Activated CD8-positive, alpha-beta T cell treated with anti-CD3 and anti-CD28 coated beads, Interleukin-2, amount 10 ng/mL, durations not matched to agents 7 days and 5 days (primary cell): Measurements from ENCODE around the gene PDIA2. TPM values are rescaled to one million over a fixed set of nuclear protein-coding genes. Genes with fewer than 3 reads are reported as not detected.

Source experiments
- ATAC-seq: fragments of 150-1000 bp; cut with Tn5 transposase; one replicate; pipeline ENCODE4 v1.10.0; 2021; ENCODE audit warnings: moderate library complexity
- CTCF ChIA-PET: fragments of 350-600 bp; sonication (Branson Sonifier 250); formaldehyde crosslinking; loops from one replicate; lab custom pipeline; 2021; ENCODE audit warnings: antibody characterized with exemption; lab: Charles Lee
- POLR2A ChIA-PET: fragments of 350-600 bp; sonication (Branson Sonifier 250); formaldehyde crosslinking; loops from one replicate; lab custom pipeline; 2021; ENCODE audit warnings: antibody characterized with exemption; lab: Charles Lee
- DNase-seq: peaks from one replicate; pipeline ENCODE4 v3.0.0-alpha.2; 2020
- H3K27ac Mint-ChIP-seq: one replicate; pipeline ENCODE4 v1.8.0; 2021; ENCODE audit warnings: mild to moderate bottlenecking, mixed read lengths
- H3K27me3 Mint-ChIP-seq: one replicate; pipeline ENCODE4 v1.8.0; 2021; ENCODE audit warnings: low read depth, mixed read lengths
- H3K36me3 Mint-ChIP-seq: one replicate; pipeline ENCODE4 v1.8.0; 2021; ENCODE audit warnings: low read depth, mixed read lengths
- H3K4me1 Mint-ChIP-seq: one replicate; pipeline ENCODE4 v1.8.0; 2021; ENCODE audit warnings: low read depth, mixed read lengths
- H3K4me3 Mint-ChIP-seq: one replicate; pipeline ENCODE4 v1.8.0; 2021; ENCODE audit warnings: mild to moderate bottlenecking, mixed read lengths
- H3K9me3 Mint-ChIP-seq: one replicate; pipeline ENCODE4 v1.8.0; 2022; ENCODE audit warnings: mixed read lengths; ENCODE audit not compliant: insufficient read depth
- total RNA-seq, 2 experiments: library from RNA; stranded (reverse); gene quantifications; one replicate each; pipeline ENCODE4 v1.2.3, GENCODE V29; 2021

Gene PDIA2
- total RNA-seq, 2 experiments from 2014 or later = not detected

- POLR2A ChIA-PET = no interaction called here
- no peaks in the 10 kb centered on the region for H3K27me3 Mint-ChIP-seq
- CTCF ChIA-PET = no interaction called here
- DNase-seq (no peak), ATAC-seq (no peak)
- no peaks in the 10 kb centered on the region for H3K9me3 Mint-ChIP-seq
- peaks cover 13% of the 10 kb centered on the region for H3K36me3 Mint-ChIP-seq
- no peaks in the 10 kb centered on the region for H3K4me1 Mint-ChIP-seq
- H3K27ac Mint-ChIP-seq = no peak overlapping the region
- H3K4me3 Mint-ChIP-seq = no peak overlapping the region
Observed at GRCh38 chr16:293043-293775, 10.2 kb downstream of the PDIA2 start.

GRCh38 chr16:296276-296675 lies 13.3 kb downstream of the PDIA2 start:
- no peak for ATAC-seq

GRCh38 chr16:296806-297510 lies 14.0 kb downstream of the PDIA2 start:
- Mint-ChIP-seq H3K4me1 (no peaks in the 10 kb centered on the region), H3K27me3 (no peaks in the 10 kb centered on the region), H3K27ac (no peak overlapping the region), H3K4me3 (no peak overlapping the region), H3K36me3 (peaks cover 6% of the 10 kb centered on the region), H3K9me3 (no peaks in the 10 kb centered on the region)
- ATAC-seq = no peak
- ChIA-PET CTCF (no interaction called here), POLR2A (no interaction called here)
- no peak for DNase-seq

More at GRCh38 chr16:296276-296675, 13.3 kb downstream of the PDIA2 start:
- ChIA-PET CTCF (no interaction called here), POLR2A (no interaction called here)
- no peaks in the 10 kb centered on the region for H3K27me3 Mint-ChIP-seq
- H3K27ac Mint-ChIP-seq = no peak overlapping the region
- H3K4me1 Mint-ChIP-seq = no peaks in the 10 kb centered on the region
- no peaks in the 10 kb centered on the region for H3K9me3 Mint-ChIP-seq
- no peak overlapping the region for H3K4me3 Mint-ChIP-seq
- DNase-seq = no peak
- peaks cover 8% of the 10 kb centered on the region for H3K36me3 Mint-ChIP-seq

GRCh38 chr16:297832-298231 lies 14.9 kb downstream of the PDIA2 start:
- ChIA-PET POLR2A (no interaction called here), CTCF (no interaction called here)
- DNase-seq (no peak), ATAC-seq (no peak)
- H3K27ac Mint-ChIP-seq = no peak overlapping the region
- H3K9me3 Mint-ChIP-seq = no peaks in the 10 kb centered on the region
- H3K4me1 Mint-ChIP-seq = no peaks in the 10 kb centered on the region
- no peaks in the 10 kb centered on the region for H3K27me3 Mint-ChIP-seq
- H3K36me3 Mint-ChIP-seq = peaks cover 2% of the 10 kb centered on the region
- H3K4me3 Mint-ChIP-seq = no peak overlapping the region

- no peak for DNase-seq
- no peak overlapping the region for H3K27ac Mint-ChIP-seq
- no peak overlapping the region for H3K4me3 Mint-ChIP-seq
- no peaks in the 10 kb centered on the region for H3K4me1 Mint-ChIP-seq
- no peaks in the 10 kb centered on the region for H3K9me3 Mint-ChIP-seq
- no peaks in the 10 kb centered on the region for H3K27me3 Mint-ChIP-seq
- no peak for ATAC-seq
- ChIA-PET POLR2A (no interaction called here), CTCF (no interaction called here)
- peaks cover 6% of the 10 kb centered on the region for H3K36me3 Mint-ChIP-seq
Observed at GRCh38 chr16:301235-301634, 18.3 kb downstream of the PDIA2 start.

- H3K4me1 Mint-ChIP-seq = no peaks in the 10 kb centered on the region
- H3K4me3 Mint-ChIP-seq = no peak overlapping the region
- POLR2A ChIA-PET = no interaction called here
- peaks cover 6% of the 10 kb centered on the region for H3K36me3 Mint-ChIP-seq
- ATAC-seq (no peak), DNase-seq (no peak)
- H3K27ac Mint-ChIP-seq = no peak overlapping the region
- H3K9me3 Mint-ChIP-seq = no peaks in the 10 kb centered on the region
- H3K27me3 Mint-ChIP-seq = no peaks in the 10 kb centered on the region
- CTCF ChIA-PET = no interaction called here
Observed at GRCh38 chr16:301950-302349, 19.0 kb downstream of the PDIA2 start.

- no peak overlapping the region for H3K27ac Mint-ChIP-seq
- POLR2A ChIA-PET = no interaction called here
- CTCF ChIA-PET = no interaction called here
Observed at GRCh38 chr16:303760-304505, 21.0 kb downstream of the PDIA2 start.

GRCh38 chr16:305916-306626 lies 23.1 kb downstream of the PDIA2 start:
- DNase-seq (no peak), ATAC-seq (no peak)
- Mint-ChIP-seq H3K4me1 (peaks cover 18% of the 10 kb centered on the region), H3K4me3 (no peak overlapping the region), H3K9me3 (no peaks in the 10 kb centered on the region), H3K36me3 (peaks cover 12% of the 10 kb centered on the region), H3K27me3 (no peaks in the 10 kb centered on the region), H3K27ac (no peak overlapping the region)
- CTCF ChIA-PET = no interaction called here
- POLR2A ChIA-PET = no interaction called here

More at GRCh38 chr16:303760-304505, 21.0 kb downstream of the PDIA2 start:
- DNase-seq (no peak), ATAC-seq (no peak)
- Mint-ChIP-seq H3K27me3 (no peaks in the 10 kb centered on the region), H3K36me3 (peaks cover 8% of the 10 kb centered on the region), H3K4me3 (no peak overlapping the region), H3K4me1 (peaks cover 8% of the 10 kb centered on the region), H3K9me3 (no peaks in the 10 kb centered on the region)

- H3K9me3 Mint-ChIP-seq = no peaks in the 10 kb centered on the region
- DNase-seq (no peak), ATAC-seq (no peak)
- ChIA-PET POLR2A (no interaction called here), CTCF (no interaction called here)
- H3K4me1 Mint-ChIP-seq = peaks cover 18% of the 10 kb centered on the region
- H3K36me3 Mint-ChIP-seq = peaks cover 12% of the 10 kb centered on the region
- no peak overlapping the region for H3K4me3 Mint-ChIP-seq
- H3K27me3 Mint-ChIP-seq = no peaks in the 10 kb centered on the region
- no peak overlapping the region for H3K27ac Mint-ChIP-seq
Observed at GRCh38 chr16:306911-307370, 24.0 kb downstream of the PDIA2 start.

- H3K27me3 Mint-ChIP-seq = no peaks in the 10 kb centered on the region
- no peak overlapping the region for H3K27ac Mint-ChIP-seq
- DNase-seq (no peak), ATAC-seq (no peak)
- ChIA-PET POLR2A (no interaction called here), CTCF (no interaction called here)
- peaks cover 12% of the 10 kb centered on the region for H3K36me3 Mint-ChIP-seq
- no peaks in the 10 kb centered on the region for H3K9me3 Mint-ChIP-seq
- peaks cover 18% of the 10 kb centered on the region for H3K4me1 Mint-ChIP-seq
- no peak overlapping the region for H3K4me3 Mint-ChIP-seq
Observed at GRCh38 chr16:307691-308312, 24.8 kb downstream of the PDIA2 start.

- no peak overlapping the region for H3K4me3 Mint-ChIP-seq
- ATAC-seq = peak; percentile 87
- peak; percentile 59 for DNase-seq
- H3K27ac Mint-ChIP-seq = peak overlapping the region; percentile 45
- no peaks in the 10 kb centered on the region for H3K27me3 Mint-ChIP-seq
- peaks cover 11% of the 10 kb centered on the region for H3K36me3 Mint-ChIP-seq
- CTCF ChIA-PET = interaction anchor here (1.1 to 1.4 kb wide), 6 partner anchors 10 to 203 kb away, joined by 3 to 5 read pairs (median 4); partner anchors contain the start of gene FAM234A
- POLR2A ChIA-PET = interaction anchor here (0.6 to 1.0 kb wide), 3 partner anchors 10 to 113 kb away, joined by 3 to 4 read pairs (median 3); partner anchors contain the start of gene FAM234A
- peaks cover 18% of the 10 kb centered on the region for H3K4me1 Mint-ChIP-seq
- no peaks in the 10 kb centered on the region for H3K9me3 Mint-ChIP-seq
Observed at GRCh38 chr16:309476-309875, 26.5 kb downstream of the PDIA2 start.
